CD4-positive, alpha-beta T cell treated with Interleukin-6 at 100 ng/mL for 8 hours (primary cell): Measurements from ENCODE around the gene LGSN.
"Not testable (repeated sequence)": the region's sequence is repeated elsewhere in the genome, so short reads cannot be mapped to it uniquely, and the experiment has no call there.

Source experiments
- DNase-seq: peaks from one replicate; pipeline ENCODE4 v3.0.0-alpha.2; 2020; ENCODE audit warnings: mixed read lengths, low spot score

Gene LGSN, protein sequence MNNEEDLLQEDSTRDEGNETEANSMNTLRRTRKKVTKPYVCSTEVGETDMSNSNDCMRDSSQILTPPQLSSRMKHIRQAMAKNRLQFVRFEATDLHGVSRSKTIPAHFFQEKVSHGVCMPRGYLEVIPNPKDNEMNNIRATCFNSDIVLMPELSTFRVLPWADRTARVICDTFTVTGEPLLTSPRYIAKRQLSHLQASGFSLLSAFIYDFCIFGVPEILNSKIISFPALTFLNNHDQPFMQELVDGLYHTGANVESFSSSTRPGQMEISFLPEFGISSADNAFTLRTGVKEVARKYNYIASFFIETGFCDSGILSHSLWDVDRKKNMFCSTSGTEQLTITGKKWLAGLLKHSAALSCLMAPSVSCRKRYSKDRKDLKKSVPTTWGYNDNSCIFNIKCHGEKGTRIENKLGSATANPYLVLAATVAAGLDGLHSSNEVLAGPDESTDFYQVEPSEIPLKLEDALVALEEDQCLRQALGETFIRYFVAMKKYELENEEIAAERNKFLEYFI

DNA sequence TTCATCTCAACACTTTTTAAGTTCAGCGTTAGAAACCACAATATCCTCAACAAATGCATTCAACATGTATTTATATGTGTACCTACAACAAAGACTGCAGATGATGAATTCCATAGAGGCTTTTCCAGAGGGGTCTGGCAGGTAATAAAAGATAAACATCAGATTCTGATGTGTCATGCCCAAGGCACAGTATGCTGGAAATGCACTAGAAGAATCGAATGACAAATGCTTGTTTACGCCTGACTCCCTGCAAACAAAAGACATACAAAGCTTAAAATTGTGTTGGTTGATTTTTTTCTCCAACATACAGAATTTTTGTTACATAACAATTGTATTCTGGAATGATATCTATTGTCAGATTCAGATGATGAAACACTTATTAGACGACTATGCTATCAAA lies at the start of gene LGSN:
TSS of gene LGSN (minus strand) at position 45 of the 400 bp plus-strand sequence. CDS start at position 5, 40 bp downstream.
- no peak for DNase-seq

DNA sequence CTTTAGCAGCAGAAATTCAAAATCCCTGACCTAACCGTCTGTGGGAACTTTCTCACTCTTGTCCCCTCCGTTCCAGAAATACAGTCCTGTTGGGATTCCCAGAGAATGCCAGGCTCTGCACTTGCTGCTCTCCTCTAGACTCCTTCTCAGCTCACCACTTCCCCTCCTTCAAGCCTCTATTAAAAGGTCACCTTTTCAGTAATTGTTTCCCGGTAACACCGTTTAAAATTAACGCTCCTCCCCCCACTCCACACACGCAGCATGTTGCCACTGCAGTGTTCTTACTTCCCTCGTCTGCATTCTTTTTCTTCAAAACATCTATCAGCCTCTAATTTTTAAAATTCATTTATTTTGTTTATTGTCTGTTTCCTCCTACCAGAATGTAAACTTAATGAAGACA lies 48.6 kb upstream of the LGSN start:
- no peak for DNase-seq

DNA sequence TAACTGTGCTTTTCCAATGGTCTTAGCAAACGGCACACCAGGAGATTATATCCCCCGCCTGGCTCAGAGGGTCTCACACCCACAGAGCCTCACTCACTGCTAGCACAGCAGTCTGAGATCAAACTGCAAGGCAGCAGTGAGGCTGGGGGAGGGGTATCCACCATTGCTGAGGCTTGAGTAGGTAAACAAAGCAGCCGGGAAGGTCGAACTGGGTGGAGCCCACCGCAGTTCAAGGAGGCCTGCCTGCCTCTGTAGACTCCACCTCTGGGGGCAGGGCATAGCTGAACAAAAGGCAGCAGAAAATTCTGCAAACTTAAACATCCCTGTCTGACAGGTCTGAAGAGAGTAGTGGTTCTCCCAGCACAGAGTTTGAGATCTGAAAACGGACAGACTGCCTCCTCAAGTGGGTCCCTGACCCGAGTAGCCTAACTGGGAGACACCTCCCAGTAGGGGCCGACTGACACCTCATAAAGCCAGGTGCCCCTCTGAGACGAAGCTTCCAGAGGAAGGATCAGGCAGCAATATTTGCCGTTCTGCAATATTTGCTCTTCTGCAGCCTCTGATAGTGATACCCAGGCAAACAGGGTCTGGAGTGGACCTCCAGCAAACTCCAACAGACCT lies 42.8 kb upstream of the LGSN start:
- not testable (repeated sequence) for DNase-seq

DNA sequence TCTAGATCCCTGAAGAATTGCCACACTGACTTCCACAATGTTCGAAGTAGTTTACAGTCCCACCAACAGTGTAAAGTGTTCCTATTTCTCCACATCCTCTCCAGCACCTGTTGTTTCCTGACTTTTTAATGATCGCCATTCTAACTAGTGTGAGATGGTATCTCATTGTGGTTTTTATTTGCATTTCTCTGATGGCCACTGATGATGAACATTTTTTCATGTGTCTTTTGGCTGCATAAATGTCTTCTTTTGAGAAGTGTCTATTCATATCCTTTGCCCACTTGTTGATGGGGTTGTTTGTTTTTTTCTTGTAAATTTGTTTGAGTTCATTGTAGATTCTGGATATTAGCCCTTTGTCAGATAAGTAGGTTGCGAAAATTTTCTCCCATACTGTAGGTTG lies 37.6 kb upstream of the LGSN start:
- DNase-seq: not testable (repeated sequence)

- DNase-seq: no peak
Observed at GRCh38 chr6:63355632-63356031, 35.8 kb upstream of the LGSN start.

DNA sequence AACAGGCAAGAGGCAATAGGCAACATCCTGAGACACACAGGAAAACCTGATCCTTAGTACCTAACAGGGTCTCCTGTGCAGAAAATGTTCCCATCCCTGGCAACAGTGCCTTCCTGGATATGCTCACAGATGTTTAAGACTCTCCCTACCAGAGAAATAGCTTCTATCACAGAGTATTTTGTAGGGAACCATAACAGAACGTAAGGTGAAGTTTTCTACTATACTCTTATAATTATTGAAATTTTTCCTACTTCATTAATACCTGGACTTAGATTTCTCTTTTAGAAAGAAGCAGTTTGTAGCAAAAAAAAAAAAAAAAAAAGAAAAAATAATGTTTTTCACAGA lies 33.5 kb upstream of the LGSN start:
- no peak for DNase-seq

- DNase-seq: no peak
Observed at GRCh38 chr6:63352544-63353285, 32.9 kb upstream of the LGSN start.

GRCh38 chr6:63352069-63352543 lies 32.3 kb upstream of the LGSN start:
- DNase-seq: no peak

GRCh38 chr6:63349401-63349800 lies 29.6 kb upstream of the LGSN start:
- no peak for DNase-seq

DNA sequence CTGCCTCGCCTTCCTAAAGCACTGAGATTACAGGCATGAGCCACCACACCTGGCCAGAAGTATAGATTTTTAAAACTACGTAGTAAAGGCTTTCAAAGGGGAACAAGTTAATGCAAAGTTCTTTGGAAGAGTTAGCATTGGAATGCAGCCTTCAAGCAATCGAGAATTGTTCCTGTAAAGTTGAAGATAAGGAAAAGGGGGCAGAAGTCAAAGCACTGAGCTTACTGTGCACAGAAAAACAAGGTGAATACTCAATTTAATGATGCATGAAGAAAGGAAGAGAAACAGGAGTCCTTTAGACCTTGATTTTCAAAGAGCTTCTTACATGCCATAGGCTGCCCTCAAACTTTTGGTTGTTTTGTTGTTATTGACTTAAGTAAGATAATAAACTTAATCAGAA lies 29.1 kb upstream of the LGSN start:
- DNase-seq: no peak

DNA sequence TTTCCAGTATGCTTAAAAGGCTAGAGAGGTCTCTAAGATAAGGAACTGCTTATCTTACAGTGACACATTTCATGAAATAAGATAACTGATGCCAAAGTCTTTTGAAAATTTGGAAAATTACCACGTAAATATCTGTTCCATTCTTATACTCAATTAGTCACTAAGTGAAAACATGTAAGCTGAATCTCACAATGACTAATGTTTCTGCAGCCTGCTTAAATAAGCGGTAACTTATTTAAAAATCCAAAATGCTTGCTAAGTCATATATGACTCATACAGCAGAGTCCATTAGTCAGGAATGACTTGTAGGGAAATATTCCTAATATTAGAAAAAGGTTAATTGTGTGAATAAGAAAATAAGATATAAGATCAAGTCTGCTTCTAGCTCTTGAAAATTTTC lies 27.8 kb upstream of the LGSN start:
- DNase-seq: no peak

DNA sequence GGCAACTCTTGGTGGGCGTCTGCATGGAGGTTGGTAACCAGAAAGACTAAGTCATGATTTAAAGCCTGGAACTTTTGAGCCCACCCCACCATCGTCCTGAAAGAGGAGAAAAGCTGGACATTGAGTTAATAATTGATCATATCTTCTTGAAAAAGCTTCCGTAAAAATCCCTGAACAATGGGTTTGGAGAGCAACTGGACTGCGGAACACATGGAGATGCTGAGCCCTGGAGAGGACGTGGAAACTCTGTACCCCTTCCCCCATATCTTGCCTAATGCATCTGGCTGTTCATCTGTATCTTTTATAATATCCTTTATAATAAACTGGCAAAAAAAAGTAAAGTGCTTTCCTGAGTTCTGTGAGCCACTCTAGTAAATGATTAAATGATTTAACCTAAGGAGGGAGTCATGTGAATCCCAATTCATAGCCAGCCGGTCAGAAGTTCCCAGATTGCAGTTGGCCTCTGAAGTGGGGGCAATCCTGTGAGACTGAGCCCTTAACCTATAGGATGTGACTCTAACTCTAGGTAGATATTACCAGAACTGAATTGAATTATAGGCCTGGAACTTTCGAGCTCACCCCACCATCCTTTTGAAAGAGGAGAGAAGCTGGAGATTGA lies 26.5 kb upstream of the LGSN start:
- no peak for DNase-seq

GRCh38 chr6:63340351-63340750 lies 20.6 kb upstream of the LGSN start:
- DNase-seq: no peak

- DNase-seq: not testable (repeated sequence)
Observed at GRCh38 chr6:63334652-63335051, 14.9 kb upstream of the LGSN start.

GRCh38 chr6:63333440-63333839 lies 13.7 kb upstream of the LGSN start:
- no peak for DNase-seq

DNA sequence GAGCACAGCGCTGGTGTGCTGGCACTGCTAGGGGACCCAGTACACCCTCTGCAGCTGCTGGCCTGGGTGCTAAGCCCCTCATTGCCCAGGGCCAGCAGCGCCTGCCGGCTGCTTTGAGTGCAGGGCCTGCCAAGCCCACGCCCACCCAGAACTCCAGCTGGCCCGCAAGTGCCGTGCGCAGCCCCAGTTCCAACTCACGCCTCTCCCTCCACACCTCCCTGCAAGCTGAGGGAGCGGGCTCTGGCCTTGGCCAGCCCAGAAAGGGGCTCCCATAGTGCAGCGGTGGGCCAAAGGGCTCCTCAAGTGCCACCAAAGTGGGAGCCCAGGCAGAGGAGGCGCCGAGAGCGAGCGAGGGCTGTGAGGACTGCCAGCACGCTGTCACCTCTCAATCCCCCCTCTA lies 6.8 kb upstream of the LGSN start:
- DNase-seq: not testable (repeated sequence)

DNA sequence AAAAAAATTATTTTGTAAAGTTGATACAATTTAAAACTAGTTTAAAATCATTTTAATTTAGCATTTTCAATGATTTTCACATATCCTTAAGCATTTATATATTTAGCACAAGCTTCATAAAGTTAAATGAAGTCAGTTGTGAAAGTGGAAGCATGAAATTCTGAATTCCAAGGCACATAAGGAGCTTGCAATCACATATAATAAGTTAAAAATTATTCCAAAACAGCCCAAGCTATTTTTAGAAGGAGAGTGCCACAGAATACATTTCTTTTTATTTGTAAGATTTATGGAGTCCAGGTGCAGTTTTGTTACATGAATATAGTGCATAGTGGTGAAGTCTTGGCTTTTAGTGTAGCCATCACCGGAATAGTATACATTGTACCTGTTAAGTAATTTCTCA lies 3.2 kb upstream of the LGSN start:
- DNase-seq: no peak

DNA sequence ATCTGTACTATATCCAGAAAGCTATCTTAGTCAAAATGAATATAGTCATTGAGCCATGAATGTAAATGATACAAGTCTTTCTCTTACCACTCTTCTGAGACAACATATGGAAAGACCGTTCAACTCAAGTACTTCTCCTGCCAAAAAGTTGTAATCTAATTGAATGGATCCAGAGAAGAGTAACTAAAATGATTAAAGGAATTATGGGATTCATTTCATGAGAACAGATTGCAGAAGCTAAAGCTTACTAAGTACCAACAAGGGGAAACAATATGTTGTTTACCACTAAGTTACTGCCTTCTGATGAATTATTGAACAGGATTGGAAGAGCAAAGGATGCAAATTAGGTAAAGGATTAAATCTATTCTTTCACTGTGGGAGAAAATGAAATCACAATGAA lies 2.0 kb upstream of the LGSN start:
- no peak for DNase-seq

DNA sequence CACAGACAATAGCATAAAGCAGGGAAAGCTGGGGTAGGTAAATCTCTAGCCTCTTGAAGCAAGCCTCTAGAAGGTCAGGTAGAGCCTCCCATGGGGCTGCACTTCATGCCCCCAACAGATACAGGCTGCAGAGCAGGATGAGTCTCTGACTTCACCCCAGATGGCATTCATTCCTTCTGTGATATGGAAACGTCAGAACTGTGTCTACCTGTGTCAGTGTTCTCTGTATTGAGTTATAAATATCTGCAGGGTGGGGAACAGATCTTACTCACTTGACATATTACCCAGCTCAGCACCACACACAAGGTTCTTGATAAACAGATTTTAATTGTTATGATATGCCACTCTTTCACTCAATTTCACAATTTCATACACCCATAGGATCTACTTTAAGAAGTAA lies 2.1 kb downstream of the LGSN start:
- no peak for DNase-seq

DNA sequence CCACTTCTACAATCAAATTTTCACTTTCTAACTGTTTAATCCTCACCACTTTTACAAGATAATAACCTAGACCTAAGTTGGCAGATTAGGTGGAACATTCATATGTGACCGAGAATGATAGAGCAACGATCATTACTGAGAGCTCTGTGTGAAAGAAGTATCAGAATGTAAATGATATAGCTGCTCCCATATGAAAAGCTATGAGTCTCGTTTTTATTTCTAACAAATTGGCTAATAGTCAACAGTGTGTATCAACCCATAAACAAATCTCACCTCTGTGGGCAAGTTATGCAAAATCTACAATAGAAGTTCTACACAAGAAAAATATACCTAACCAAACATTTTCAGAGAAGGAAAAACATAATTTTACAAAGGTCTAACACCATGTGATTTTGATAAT lies 3.7 kb downstream of the LGSN start:
- no peak for DNase-seq

DNA sequence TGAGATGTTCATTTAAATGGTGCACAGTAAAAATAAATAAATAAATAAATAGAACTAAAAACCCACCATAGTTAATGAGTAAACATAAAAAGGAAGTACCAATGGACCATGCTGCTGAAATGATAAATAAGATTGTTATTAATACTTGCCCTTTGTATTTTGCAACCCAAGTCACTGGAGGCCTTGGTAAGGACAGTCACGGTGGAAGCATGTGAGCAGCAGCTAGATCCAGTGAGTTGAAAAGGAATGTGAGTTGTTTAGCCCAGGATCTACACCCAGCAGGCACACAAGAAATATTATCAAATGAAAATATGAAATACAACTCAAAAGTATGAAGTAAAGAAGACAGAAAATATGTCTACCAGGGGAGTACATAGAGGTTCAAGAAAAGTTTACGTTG lies 6.7 kb downstream of the LGSN start:
- DNase-seq: no peak

GRCh38 chr6:63307581-63308246 lies 12.1 kb downstream of the LGSN start:
- DNase-seq: no peak
